Neural progenitor cell (in vitro differentiated cells): ENCODE measurements around the gene IFITM2. TPM values are rescaled to one million over a fixed set of nuclear protein-coding genes. Genes with fewer than 3 reads are reported as not detected.
"Not testable (repeated sequence)": the region's sequence is repeated elsewhere in the genome, so short reads cannot be mapped to it uniquely, and the experiment has no call there.

ENCODE experiments used
- DNase-seq: peaks from one replicate; pipeline ENCODE4 v3.0.0-alpha.2; 2016; ENCODE audit warnings: low spot score
- H2AFZ ChIP-seq: fragments of 200-600 bp; sonication (generic); replicated peaks from 2 replicates; pipeline ENCODE4 v1.6.1; 2016; ENCODE audit warnings: antibody characterized with exemption
- H3F3A ChIP-seq: fragments of 200-600 bp; sonication (generic); 2 replicates; pipeline ENCODE4 v1.6.1; 2016; ENCODE audit warnings: antibody characterized with exemption, low read depth
- H3K27ac ChIP-seq: fragments of 200-600 bp; sonication (generic); 2 replicates; pipeline ENCODE4 v1.5.1; 2016; ENCODE audit warnings: mild to moderate bottlenecking
- H3K27me3 ChIP-seq: fragments of 200-600 bp; sonication (generic); 2 replicates; pipeline ENCODE4 v1.6.1; 2016; ENCODE audit warnings: mild to moderate bottlenecking, moderate library complexity
- H3K36me3 ChIP-seq: fragments of 200-600 bp; sonication (generic); 2 replicates; pipeline ENCODE4 v1.5.1; 2016
- H3K4me1 ChIP-seq: fragments of 200-600 bp; sonication (generic); 2 replicates; pipeline ENCODE4 v1.6.1; 2016; ENCODE audit warnings: mixed run types
- H3K4me2 ChIP-seq: fragments of 200-600 bp; sonication (generic); 2 replicates; pipeline ENCODE4 v1.6.1; 2016
- H3K4me3 ChIP-seq: fragments of 200-600 bp; sonication (generic); 2 replicates; pipeline ENCODE4 v1.5.1; 2016
- H3K79me2 ChIP-seq: fragments of 200-600 bp; sonication (generic); 2 replicates; pipeline ENCODE4 v1.6.1; 2016; ENCODE audit warnings: low read depth
- H3K9ac ChIP-seq: fragments of 200-600 bp; sonication (generic); 2 replicates; pipeline ENCODE4 v1.6.1; 2016
- H3K9me3 ChIP-seq: fragments of 200-600 bp; sonication (generic); 2 replicates; pipeline ENCODE4 v1.5.1; 2016; ENCODE audit warnings: low read depth
- H4K20me1 ChIP-seq: fragments of 200-600 bp; sonication (generic); 2 replicates; pipeline ENCODE4 v1.6.1; 2016; ENCODE audit warnings: low read depth
- H3K27ac Mint-ChIP-seq: 3 replicates; pipeline ENCODE4 v1.8.0; 2021; ENCODE audit warnings: mixed read lengths
- H3K27me3 Mint-ChIP-seq: 2 replicates; pipeline ENCODE4 v1.8.0; 2022; ENCODE audit warnings: low read depth, mild to moderate bottlenecking, inconsistent platforms, moderate library complexity, mixed read lengths; ENCODE audit not compliant: insufficient read depth
- H3K36me3 Mint-ChIP-seq: 3 replicates; pipeline ENCODE4 v1.8.0; 2021; ENCODE audit warnings: mixed read lengths
- H3K4me1 Mint-ChIP-seq: 3 replicates; pipeline ENCODE4 v1.8.0; 2021; ENCODE audit warnings: mixed read lengths
- H3K4me3 Mint-ChIP-seq: 3 replicates; pipeline ENCODE4 v1.8.0; 2021; ENCODE audit warnings: mild to moderate bottlenecking, moderate library complexity, mixed read lengths
- H3K9me3 Mint-ChIP-seq: 3 replicates; pipeline ENCODE4 v1.8.0; 2020; ENCODE audit warnings: mixed read lengths
- EZH2 ChIP-seq: fragments of 200-600 bp; sonication (generic); IDR thresholded peaks from 2 replicates; pipeline ENCODE4 v1.6.1; 2017; ENCODE audit warnings: antibody characterized with exemption, mild to moderate bottlenecking, moderate library complexity
- EZH2phosphoT487 ChIP-seq: fragments of 200-600 bp; sonication (generic); IDR thresholded peaks from 2 replicates; pipeline ENCODE4 v1.6.1; 2017; ENCODE audit warnings: antibody characterized with exemption
- total RNA-seq: library from RNA; depleted of rRNA; stranded (reverse); fragments of >200 nt; gene quantifications from 2 replicates; pipeline ENCODE4 v1.2.3, GENCODE V29; 2015; ENCODE audit warnings: low replicate concordance
- TF ChIP-seq, protein P1 (sequence below): fragments of 200-600 bp; sonication (generic); IDR thresholded peaks from 2 replicates; pipeline ENCODE4 v1.5.1; 2017; ENCODE audit warnings: antibody characterized with exemption, mild to moderate bottlenecking

Gene IFITM2
- total RNA-seq, 1 donor from 2014 or later: 10.5 TPM

DNA sequence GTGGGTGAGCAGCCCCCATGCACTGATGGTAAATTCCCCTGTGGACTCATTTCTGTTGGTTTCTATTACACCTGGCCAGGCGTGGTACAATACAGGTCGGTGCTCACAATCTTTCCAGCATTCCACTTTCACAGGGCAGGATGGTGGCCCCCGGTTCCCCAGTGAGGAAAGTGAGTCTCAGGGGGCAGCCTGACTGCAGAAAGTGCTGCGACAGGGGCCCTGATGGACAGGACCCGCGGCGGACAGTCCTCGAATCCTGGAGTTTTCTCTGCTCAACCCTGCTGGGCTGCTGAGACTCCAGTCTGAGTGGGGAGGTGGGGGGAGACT is 21.8 kb upstream of the IFITM2 start:
- Mint-ChIP-seq H3K36me3 (no peaks in the 10 kb centered on the region), H3K27me3 (peaks cover 19% of the 10 kb centered on the region), H3K9me3 (peaks cover 2% of the 10 kb centered on the region), H3K27ac (no peak overlapping the region), H3K4me3 (no peak overlapping the region), H3K4me1 (peaks cover 20% of the 10 kb centered on the region)
- Histone ChIP-seq H2AFZ (no peak overlapping the region), H3K79me2 (no peaks in the 10 kb centered on the region), H3K27me3 (peaks cover 24% of the 10 kb centered on the region), H3K27ac (no peak overlapping the region), H3K9ac (no peak overlapping the region), H3K4me2 (no peak overlapping the region), H3K4me1 (peaks cover 17% of the 10 kb centered on the region), H3K4me3 (no peak overlapping the region), H3K9me3 (no peaks in the 10 kb centered on the region), H4K20me1 (no peaks in the 10 kb centered on the region), H3F3A (no peaks in the 10 kb centered on the region), H3K36me3 (no peaks in the 10 kb centered on the region)
- TF ChIP-seq EZH2 (no peak), EZH2phosphoT487 (no peak)
- TF ChIP-seq, protein P1, sequence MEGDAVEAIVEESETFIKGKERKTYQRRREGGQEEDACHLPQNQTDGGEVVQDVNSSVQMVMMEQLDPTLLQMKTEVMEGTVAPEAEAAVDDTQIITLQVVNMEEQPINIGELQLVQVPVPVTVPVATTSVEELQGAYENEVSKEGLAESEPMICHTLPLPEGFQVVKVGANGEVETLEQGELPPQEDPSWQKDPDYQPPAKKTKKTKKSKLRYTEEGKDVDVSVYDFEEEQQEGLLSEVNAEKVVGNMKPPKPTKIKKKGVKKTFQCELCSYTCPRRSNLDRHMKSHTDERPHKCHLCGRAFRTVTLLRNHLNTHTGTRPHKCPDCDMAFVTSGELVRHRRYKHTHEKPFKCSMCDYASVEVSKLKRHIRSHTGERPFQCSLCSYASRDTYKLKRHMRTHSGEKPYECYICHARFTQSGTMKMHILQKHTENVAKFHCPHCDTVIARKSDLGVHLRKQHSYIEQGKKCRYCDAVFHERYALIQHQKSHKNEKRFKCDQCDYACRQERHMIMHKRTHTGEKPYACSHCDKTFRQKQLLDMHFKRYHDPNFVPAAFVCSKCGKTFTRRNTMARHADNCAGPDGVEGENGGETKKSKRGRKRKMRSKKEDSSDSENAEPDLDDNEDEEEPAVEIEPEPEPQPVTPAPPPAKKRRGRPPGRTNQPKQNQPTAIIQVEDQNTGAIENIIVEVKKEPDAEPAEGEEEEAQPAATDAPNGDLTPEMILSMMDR: no peak
- DNase-seq: peak; percentile 1

DNA sequence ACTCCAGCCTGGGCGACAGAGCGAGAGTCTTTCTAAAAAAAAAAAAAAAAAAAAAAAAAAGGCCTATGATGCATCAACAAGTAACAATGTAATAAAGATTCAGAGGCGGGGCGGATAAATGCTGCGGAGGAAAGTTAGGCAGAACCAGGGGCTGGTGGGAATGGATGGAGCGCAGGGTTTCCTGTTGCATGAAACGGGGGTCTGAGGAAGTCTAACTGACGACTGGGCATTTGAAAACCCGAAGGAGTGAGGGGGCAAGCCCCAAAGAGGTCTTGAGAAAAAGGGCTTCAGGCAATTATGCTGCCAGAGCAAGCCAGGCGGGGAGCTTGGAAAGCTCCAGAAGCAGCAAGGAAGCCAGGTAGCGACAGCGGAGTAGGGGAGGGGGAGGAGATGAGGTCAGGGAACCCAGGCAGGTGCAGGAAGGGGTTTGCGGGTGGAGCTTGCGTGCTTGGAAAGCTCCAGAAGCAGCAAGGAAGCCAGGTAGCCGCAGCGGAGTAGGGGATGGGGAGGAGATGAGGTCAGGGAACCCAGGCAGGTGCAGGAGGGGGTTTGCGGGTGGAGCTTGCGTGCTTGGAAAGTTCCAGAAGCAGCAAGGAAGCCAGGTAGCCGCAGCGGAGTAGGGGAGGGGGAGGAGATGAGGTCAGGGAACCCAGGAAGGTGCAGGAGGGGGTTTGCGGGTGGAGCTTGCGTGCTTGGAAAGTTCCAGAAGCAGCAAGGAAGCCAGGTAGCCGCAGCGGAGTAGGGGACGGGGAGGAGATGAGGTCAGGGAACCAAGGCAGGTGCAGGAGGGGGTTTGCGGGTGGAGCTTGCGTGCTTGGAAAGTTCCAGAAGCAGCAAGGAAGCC is 20.4 kb upstream of the IFITM2 start:
- H3K4me2 ChIP-seq, H3K36me3 ChIP-seq, H3K9ac ChIP-seq, H3K4me3 ChIP-seq, H3K27ac ChIP-seq, H3K36me3 Mint-ChIP-seq, H3K9me3 ChIP-seq, H3K79me2 ChIP-seq, H3F3A ChIP-seq, H2AFZ ChIP-seq, H3K9me3 Mint-ChIP-seq, H4K20me1 ChIP-seq: not testable (repeated sequence)
- peak; percentile 1 for DNase-seq
- Mint-ChIP-seq H3K4me3 (peak overlapping the region; percentile 74), H3K27ac (peak overlapping the region; percentile 58), H3K27me3 (peaks cover 17% of the 10 kb centered on the region), H3K4me1 (peaks cover 26% of the 10 kb centered on the region)
- Histone ChIP-seq H3K27me3 (peaks cover 21% of the 10 kb centered on the region), H3K4me1 (peaks cover 17% of the 10 kb centered on the region)

DNA sequence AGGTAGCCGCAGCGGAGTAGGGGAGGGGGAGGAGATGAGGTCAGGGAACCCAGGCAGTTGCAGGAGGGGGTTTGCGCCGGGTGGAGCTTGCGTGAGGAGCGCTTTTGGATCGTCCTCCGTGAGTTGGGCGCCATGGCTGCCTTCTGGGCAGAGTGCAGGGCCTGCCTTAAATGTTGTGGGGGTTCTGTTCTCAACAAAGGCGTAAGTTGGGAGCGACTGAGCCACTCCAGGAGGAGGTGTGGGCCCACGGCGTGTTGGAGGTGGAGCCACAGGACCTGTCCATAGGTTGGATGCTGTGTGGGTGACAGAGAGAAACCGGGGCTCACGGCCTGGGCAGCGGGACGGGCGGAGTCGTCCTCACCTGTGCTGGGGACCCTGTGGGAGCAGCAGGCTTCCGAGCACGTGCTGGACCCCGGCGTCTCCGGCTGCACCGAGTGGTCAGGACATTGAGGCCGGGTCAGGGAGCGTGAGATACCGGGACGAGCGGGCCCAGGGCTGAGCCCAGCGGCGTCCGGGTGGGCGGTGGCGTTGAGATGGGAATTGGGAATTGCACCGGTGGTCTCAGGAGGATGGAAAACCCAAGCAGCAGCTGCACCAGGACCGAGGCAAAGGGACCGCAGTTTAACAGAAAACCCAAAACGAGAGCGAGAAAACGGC is 19.7 kb upstream of the IFITM2 start:
- Mint-ChIP-seq H3K36me3 (no peaks in the 10 kb centered on the region), H3K9me3 (peaks cover 2% of the 10 kb centered on the region), H3K27ac (no peak overlapping the region), H3K4me1 (peaks cover 22% of the 10 kb centered on the region), H3K4me3 (peak overlapping the region; percentile 87), H3K27me3 (peaks cover 15% of the 10 kb centered on the region)
- no peaks in the 10 kb centered on the region for H3K9me3 ChIP-seq
- H3K4me1 ChIP-seq: peaks cover 17% of the 10 kb centered on the region
- DNase-seq: peak; percentile 25
- H4K20me1 ChIP-seq: no peaks in the 10 kb centered on the region
- peak overlapping the region; percentile 81 for H2AFZ ChIP-seq
- H3K27ac ChIP-seq: no peak overlapping the region
- peak overlapping the region; percentile 94 for H3K4me2 ChIP-seq
- H3K36me3 ChIP-seq: no peaks in the 10 kb centered on the region
- peak overlapping the region; percentile 81 for H3K4me3 ChIP-seq
- H3K9ac ChIP-seq: no peak overlapping the region
- TF ChIP-seq EZH2 (no peak), EZH2phosphoT487 (no peak)
- TF ChIP-seq, protein P1: no peak
- no peaks in the 10 kb centered on the region for H3K79me2 ChIP-seq
- no peaks in the 10 kb centered on the region for H3F3A ChIP-seq
- peaks cover 21% of the 10 kb centered on the region for H3K27me3 ChIP-seq
